Measurements from ENCODE around the gene APOC3.

Gene APOC3

GRCh38 chr11:116879800-116880625 lies 50.3 kb downstream of the APOC3 start:
- DNase-seq: peak; percentile 32 to 47

DNA sequence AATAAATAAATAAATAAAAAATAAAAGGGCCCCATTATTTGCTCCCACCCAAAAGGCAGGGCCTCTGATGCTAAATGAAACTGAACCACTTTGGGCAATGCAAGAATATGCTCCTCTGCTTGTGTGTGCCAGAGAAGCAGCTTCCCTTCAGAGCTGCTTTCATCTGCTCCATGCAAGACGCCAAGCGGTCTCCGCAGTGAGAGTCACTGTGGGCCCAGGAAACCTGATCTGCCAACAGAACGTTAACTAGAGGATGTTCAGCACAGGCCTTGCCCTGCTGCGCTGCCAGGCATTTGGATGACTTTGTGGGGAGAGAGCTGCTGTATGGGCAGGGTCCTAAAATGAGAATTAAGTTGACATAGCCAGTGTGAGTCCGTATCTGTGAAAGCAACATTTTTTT lies 51.4 kb downstream of the APOC3 start:
- no peak for DNase-seq

- DNase-seq: no peak
Measured at GRCh38 chr11:116882386-116882785, 52.7 kb downstream of the APOC3 start.
